GM23338 (cell line): Measurements from ENCODE around the gene POLDIP2. TPM values are rescaled to one million over a fixed set of nuclear protein-coding genes. Genes with fewer than 3 reads are reported as not detected.

Experiments
- ATAC-seq: fragments of 200-7000 bp; cut with Tn5 transposase; 3 replicates; pipeline ENCODE4 v1.9.1; 2020
- DNase-seq: peaks from one replicate; pipeline ENCODE4 v3.0.0-alpha.2; 2015; ENCODE audit warnings: low spot score
- H2AFZ ChIP-seq: fragments of 200-600 bp; sonication (generic); 2 replicates; pipeline ENCODE4 v1.8.0; 2016; ENCODE audit warnings: antibody characterized with exemption, mild to moderate bottlenecking, moderate library complexity
- H3F3A ChIP-seq: fragments of 200-600 bp; sonication (generic); replicated peaks from 2 replicates; pipeline ENCODE4 v1.8.0; 2017; ENCODE audit warnings: antibody characterized with exemption, mixed run types, low read depth
- H3K27ac ChIP-seq: fragments of 200-600 bp; sonication (generic); 2 replicates; pipeline ENCODE4 v1.6.1; 2016; ENCODE audit warnings: low read depth
- H3K27me3 ChIP-seq: fragments of 200-600 bp; sonication (generic); 2 replicates; pipeline ENCODE4 v1.8.0; 2016; ENCODE audit warnings: mild to moderate bottlenecking, mixed run types, moderate library complexity; ENCODE audit not compliant: insufficient read depth
- H3K36me3 ChIP-seq: fragments of 200-600 bp; sonication (generic); 2 replicates; pipeline ENCODE4 v1.8.0; 2016; ENCODE audit warnings: mild to moderate bottlenecking; ENCODE audit not compliant: insufficient read depth
- H3K4me1 ChIP-seq: fragments of 200-600 bp; sonication (generic); 2 replicates; pipeline ENCODE4 v1.8.0; 2016; ENCODE audit warnings: mild to moderate bottlenecking, moderate library complexity; ENCODE audit not compliant: insufficient read depth
- H3K4me2 ChIP-seq: fragments of 200-600 bp; sonication (generic); 2 replicates; pipeline ENCODE4 v1.7.1; 2017; ENCODE audit warnings: mixed run types
- H3K4me3 ChIP-seq: fragments of 200-600 bp; sonication (generic); 2 replicates; pipeline ENCODE4 v1.6.1; 2016; ENCODE audit warnings: mixed run types
- H3K79me2 ChIP-seq: fragments of 200-600 bp; sonication (generic); replicated peaks from 2 replicates; pipeline ENCODE4 v1.8.0; 2017; ENCODE audit warnings: mild to moderate bottlenecking; ENCODE audit not compliant: insufficient read depth
- H3K9me2 ChIP-seq: fragments of 200-600 bp; sonication (generic); 2 replicates; pipeline ENCODE4 v1.8.0; 2017; ENCODE audit not compliant: insufficient read depth
- H4K20me1 ChIP-seq: fragments of 200-600 bp; sonication (generic); replicated peaks from 2 replicates; pipeline ENCODE4 v1.8.0; 2017; ENCODE audit warnings: mild to moderate bottlenecking; ENCODE audit not compliant: insufficient read depth
- H3K27ac Mint-ChIP-seq: 2 replicates; pipeline ENCODE4 v1.8.0; 2020; ENCODE audit warnings: inconsistent platforms, mild to moderate bottlenecking, moderate library complexity, mixed read lengths
- H3K27me3 Mint-ChIP-seq: 3 replicates; pipeline ENCODE4 v1.8.0; 2022; ENCODE audit warnings: low read depth, mild to moderate bottlenecking, moderate library complexity, mixed read lengths, inconsistent platforms; ENCODE audit not compliant: insufficient read depth, poor library complexity
- H3K36me3 Mint-ChIP-seq: 3 replicates; pipeline ENCODE4 v1.8.0; 2021; ENCODE audit warnings: low read depth, mild to moderate bottlenecking, inconsistent platforms, moderate library complexity, mixed read lengths
- H3K4me1 Mint-ChIP-seq: 3 replicates; pipeline ENCODE4 v1.8.0; 2020; ENCODE audit warnings: mild to moderate bottlenecking, inconsistent platforms, mixed read lengths
- H3K4me3 Mint-ChIP-seq: 3 replicates; pipeline ENCODE4 v1.8.0; 2021; ENCODE audit warnings: moderate library complexity, mild to moderate bottlenecking, inconsistent platforms, mixed read lengths
- H3K9me3 Mint-ChIP-seq: 3 replicates; pipeline ENCODE4 v1.8.0; 2020; ENCODE audit warnings: moderate library complexity, mild to moderate bottlenecking, inconsistent platforms, mixed read lengths
- CREB1 ChIP-seq: fragments of 250-450 bp; sonication (Bioruptor Pico); IDR thresholded peaks from 2 replicates; pipeline ENCODE4 v1.5.0; 2020; ENCODE audit warnings: low read depth, mild to moderate bottlenecking, moderate library complexity
- EZH2phosphoT487 ChIP-seq: fragments of 200-600 bp; sonication (generic); IDR thresholded peaks from one replicate; pipeline ENCODE4 v1.8.1; 2018; ENCODE audit warnings: antibody characterized with exemption; ENCODE audit not compliant: unreplicated experiment
- NANOG ChIP-seq: IDR thresholded peaks from 2 replicates; pipeline ENCODE4 v1.6.1; 2016; ENCODE audit warnings: antibody characterized with exemption, borderline replicate concordance
- POLR2AphosphoS5 ChIP-seq: IDR thresholded peaks from 2 replicates; pipeline ENCODE4 v1.6.1; 2016; ENCODE audit warnings: antibody characterized with exemption, low read depth
- STAT1 ChIP-seq: IDR thresholded peaks from one replicate; pipeline ENCODE4 v1.6.1; 2016; ENCODE audit warnings: antibody characterized with exemption; ENCODE audit not compliant: unreplicated experiment
- ZNF331 ChIP-seq: fragments of 250-450 bp; sonication (Bioruptor Pico); IDR thresholded peaks from 2 replicates; pipeline ENCODE4 v1.5.0; 2020; ENCODE audit warnings: low read depth, mild to moderate bottlenecking, moderate library complexity
- polyA plus RNA-seq: library from polyadenylated mRNA; unstranded; fragments of >200 nt; fragmentation: Nextera tagmentation; extraction: Ambion mirVana; gene quantifications from 2 replicates; pipeline ENCODE4 v1.2.1, GENCODE V29; 2016
- total RNA-seq: library from RNA; depleted of rRNA; stranded (reverse); fragments of >200 nt; shearing (Covaris generic); gene quantifications from 2 replicates; pipeline ENCODE4 v1.2.3, GENCODE V29; 2014
- TF ChIP-seq, protein P1 (sequence below): IDR thresholded peaks from one replicate; pipeline ENCODE4 v1.6.1; 2018; ENCODE audit warnings: antibody characterized with exemption; ENCODE audit not compliant: unreplicated experiment
- TF ChIP-seq, protein P2 (sequence below), 2 experiments: fragments of 200-600 bp in 1 of 2; sonication (generic) in 1 of 2; conservative IDR thresholded peaks; 2 replicates each; pipeline versions ENCODE4 v1.5.1 to v1.6.1; 2016 to 2017; ENCODE audit warnings: antibody characterized with exemption in 2 of 2, low read depth in 2 of 2, mild to moderate bottlenecking in 2 of 2, moderate library complexity in 1 of 2

The POLDIP2 gene
- total and polyA plus RNA-seq, 2 experiments from 2014 or later, result 45.7 to 77.1 TPM

- TF ChIP-seq, protein P1, sequence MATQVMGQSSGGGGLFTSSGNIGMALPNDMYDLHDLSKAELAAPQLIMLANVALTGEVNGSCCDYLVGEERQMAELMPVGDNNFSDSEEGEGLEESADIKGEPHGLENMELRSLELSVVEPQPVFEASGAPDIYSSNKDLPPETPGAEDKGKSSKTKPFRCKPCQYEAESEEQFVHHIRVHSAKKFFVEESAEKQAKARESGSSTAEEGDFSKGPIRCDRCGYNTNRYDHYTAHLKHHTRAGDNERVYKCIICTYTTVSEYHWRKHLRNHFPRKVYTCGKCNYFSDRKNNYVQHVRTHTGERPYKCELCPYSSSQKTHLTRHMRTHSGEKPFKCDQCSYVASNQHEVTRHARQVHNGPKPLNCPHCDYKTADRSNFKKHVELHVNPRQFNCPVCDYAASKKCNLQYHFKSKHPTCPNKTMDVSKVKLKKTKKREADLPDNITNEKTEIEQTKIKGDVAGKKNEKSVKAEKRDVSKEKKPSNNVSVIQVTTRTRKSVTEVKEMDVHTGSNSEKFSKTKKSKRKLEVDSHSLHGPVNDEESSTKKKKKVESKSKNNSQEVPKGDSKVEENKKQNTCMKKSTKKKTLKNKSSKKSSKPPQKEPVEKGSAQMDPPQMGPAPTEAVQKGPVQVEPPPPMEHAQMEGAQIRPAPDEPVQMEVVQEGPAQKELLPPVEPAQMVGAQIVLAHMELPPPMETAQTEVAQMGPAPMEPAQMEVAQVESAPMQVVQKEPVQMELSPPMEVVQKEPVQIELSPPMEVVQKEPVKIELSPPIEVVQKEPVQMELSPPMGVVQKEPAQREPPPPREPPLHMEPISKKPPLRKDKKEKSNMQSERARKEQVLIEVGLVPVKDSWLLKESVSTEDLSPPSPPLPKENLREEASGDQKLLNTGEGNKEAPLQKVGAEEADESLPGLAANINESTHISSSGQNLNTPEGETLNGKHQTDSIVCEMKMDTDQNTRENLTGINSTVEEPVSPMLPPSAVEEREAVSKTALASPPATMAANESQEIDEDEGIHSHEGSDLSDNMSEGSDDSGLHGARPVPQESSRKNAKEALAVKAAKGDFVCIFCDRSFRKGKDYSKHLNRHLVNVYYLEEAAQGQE, result no peak
- no peak for TF ChIP-seq STAT1
- no peak for TF ChIP-seq ZNF331 (CRISPR knock-in tag)
- TF ChIP-seq, protein P2, sequence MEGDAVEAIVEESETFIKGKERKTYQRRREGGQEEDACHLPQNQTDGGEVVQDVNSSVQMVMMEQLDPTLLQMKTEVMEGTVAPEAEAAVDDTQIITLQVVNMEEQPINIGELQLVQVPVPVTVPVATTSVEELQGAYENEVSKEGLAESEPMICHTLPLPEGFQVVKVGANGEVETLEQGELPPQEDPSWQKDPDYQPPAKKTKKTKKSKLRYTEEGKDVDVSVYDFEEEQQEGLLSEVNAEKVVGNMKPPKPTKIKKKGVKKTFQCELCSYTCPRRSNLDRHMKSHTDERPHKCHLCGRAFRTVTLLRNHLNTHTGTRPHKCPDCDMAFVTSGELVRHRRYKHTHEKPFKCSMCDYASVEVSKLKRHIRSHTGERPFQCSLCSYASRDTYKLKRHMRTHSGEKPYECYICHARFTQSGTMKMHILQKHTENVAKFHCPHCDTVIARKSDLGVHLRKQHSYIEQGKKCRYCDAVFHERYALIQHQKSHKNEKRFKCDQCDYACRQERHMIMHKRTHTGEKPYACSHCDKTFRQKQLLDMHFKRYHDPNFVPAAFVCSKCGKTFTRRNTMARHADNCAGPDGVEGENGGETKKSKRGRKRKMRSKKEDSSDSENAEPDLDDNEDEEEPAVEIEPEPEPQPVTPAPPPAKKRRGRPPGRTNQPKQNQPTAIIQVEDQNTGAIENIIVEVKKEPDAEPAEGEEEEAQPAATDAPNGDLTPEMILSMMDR (conservative IDR thresholded peaks at IDR 0.05; ENCODE audit: low read depth in 2 of 2), result no peak
- TF ChIP-seq CREB1 (CRISPR knock-in tag), result no peak
Measured at GRCh38 chr17:28367641-28368305, 10.4 kb upstream of the POLDIP2 start (continued).

- H3K79me2 ChIP-seq, result no peaks in the 10 kb centered on the region
- H3K9me2 ChIP-seq, result no peaks in the 10 kb centered on the region
- no peak overlapping the region for H3K4me2 ChIP-seq
- H3K36me3 ChIP-seq, result peaks cover 5% of the 10 kb centered on the region; the same call in 1 of the 2 replicates
- no peak overlapping the region for H3K27ac ChIP-seq
- H4K20me1 ChIP-seq, result no peaks in the 10 kb centered on the region
- Mint-ChIP-seq H3K27me3 (peaks cover 14% of the 10 kb centered on the region), H3K4me3 (no peak overlapping the region), H3K27ac (no peak overlapping the region), H3K4me1 (peaks cover 13% of the 10 kb centered on the region), H3K9me3 (no peaks in the 10 kb centered on the region), H3K36me3 (peaks cover 8% of the 10 kb centered on the region; the same call in 2 of the 3 replicates)
- H2AFZ ChIP-seq, result no peak overlapping the region
- H3K4me1 ChIP-seq, result peaks cover 9% of the 10 kb centered on the region; the same call in 1 of the 2 replicates
- H3K4me3 ChIP-seq, result no peak overlapping the region
- ATAC-seq, result peak; percentile 8; the same call in 1 of the 3 replicates
- no peaks in the 10 kb centered on the region for H3K27me3 ChIP-seq
- no peaks in the 10 kb centered on the region; the same call in 1 of the 2 replicates for H3F3A ChIP-seq
- peak; percentile 39 for DNase-seq
- TF ChIP-seq, protein P2 (conservative IDR thresholded peaks at IDR 0.05; ENCODE audit: low read depth in 2 of 2), result peak; percentile 12 to 30; a peak in 3 of 4 replicates
- TF ChIP-seq POLR2AphosphoS5 (no peak), NANOG (no peak), EZH2phosphoT487 (no peak), ZNF331 (CRISPR knock-in tag) (no peak)
- TF ChIP-seq, protein P1, result no peak
Measured at GRCh38 chr17:28366605-28367004, 9.3 kb upstream of the POLDIP2 start.
